OCI-LY1 (cell line): ENCODE measurements around the gene MROH2A.

Source experiments
- H2AFZ ChIP-seq: fragments of 200-600 bp; sonication (generic), shearing (Covaris generic); 2 replicates; pipeline ENCODE4 v1.6.0; 2014; ENCODE audit warnings: antibody characterized with exemption, mild to moderate bottlenecking, low read length
- H3F3A ChIP-seq: fragments of 200-600 bp; sonication (generic), shearing (Covaris generic); 2 replicates; pipeline ENCODE4 v1.6.0; 2014; ENCODE audit warnings: mild to moderate bottlenecking, antibody characterized with exemption, low read length, moderate library complexity; ENCODE audit not compliant: insufficient read depth
- H3K27ac ChIP-seq: fragments of 200-600 bp; sonication (generic); 2 replicates; pipeline ENCODE4 v1.5.1; 2014; ENCODE audit warnings: low read length, mixed run types, mild to moderate bottlenecking, low read depth; ENCODE audit not compliant: poor library complexity, severe bottlenecking
- H3K27me3 ChIP-seq: fragments of 200-600 bp; sonication (generic); 2 replicates; pipeline ENCODE4 v1.6.0; 2014; ENCODE audit warnings: antibody characterized with exemption, mild to moderate bottlenecking, low read length, moderate library complexity; ENCODE audit not compliant: insufficient read depth
- H3K36me3 ChIP-seq: fragments of 200-600 bp; sonication (generic); 2 replicates; pipeline ENCODE4 v1.6.1; 2014; ENCODE audit warnings: mild to moderate bottlenecking, antibody characterized with exemption, low read length, moderate library complexity, mixed read lengths; ENCODE audit not compliant: insufficient read depth
- H3K4me1 ChIP-seq: fragments of 200-600 bp; sonication (generic); 2 replicates; pipeline ENCODE4 v1.5.1; 2014; ENCODE audit warnings: mild to moderate bottlenecking, low read length, moderate library complexity; ENCODE audit not compliant: insufficient read depth, severe bottlenecking
- H3K4me2 ChIP-seq: fragments of 200-600 bp; sonication (generic), shearing (Covaris generic); 2 replicates; pipeline ENCODE4 v1.6.1; 2014; ENCODE audit warnings: low read length
- H3K4me3 ChIP-seq: fragments of 200-600 bp; sonication (generic); 2 replicates; pipeline ENCODE4 v1.5.1; 2014; ENCODE audit warnings: low read length, low read depth, mild to moderate bottlenecking, mixed read lengths; ENCODE audit not compliant: poor library complexity, severe bottlenecking
- H3K79me2 ChIP-seq: fragments of 200-600 bp; shearing (Covaris generic); 2 replicates; pipeline ENCODE4 v1.6.1; 2016; ENCODE audit warnings: mixed run types, low read length, mixed read lengths; ENCODE audit not compliant: insufficient read depth
- H3K9ac ChIP-seq: fragments of 200-600 bp; sonication (generic), shearing (Covaris generic); 2 replicates; pipeline ENCODE4 v1.6.1; 2014; ENCODE audit warnings: mild to moderate bottlenecking, low read length, mixed read lengths
- H3K9me2 ChIP-seq: fragments of 200-600 bp; sonication (generic), shearing (Covaris generic); 2 replicates; pipeline ENCODE4 v1.6.1; 2014; ENCODE audit warnings: low read depth, mild to moderate bottlenecking, low read length, mixed read lengths
- H3K9me3 ChIP-seq: fragments of 200-600 bp; shearing (Covaris generic); 2 replicates; pipeline ENCODE4 v1.6.1; 2014; ENCODE audit warnings: low read length, mixed read lengths
- H4K20me1 ChIP-seq: fragments of 200-600 bp; sonication (generic), shearing (Covaris generic); 2 replicates; pipeline ENCODE4 v1.6.0; 2016; ENCODE audit warnings: mild to moderate bottlenecking, low read length; ENCODE audit not compliant: insufficient read depth
- EZH2 ChIP-seq: fragments of 200-600 bp; sonication (generic), shearing (Covaris generic); IDR thresholded peaks from 2 replicates; pipeline ENCODE4 v1.8.0; 2017; ENCODE audit warnings: borderline replicate concordance, mixed run types, mild to moderate bottlenecking, antibody characterized with exemption, low read length, moderate library complexity, mixed read lengths
- TF ChIP-seq, protein P1 (sequence below): fragments of 200-600 bp; sonication (generic), shearing (Covaris generic); IDR thresholded peaks from 2 replicates; pipeline ENCODE4 v1.5.1; 2017; ENCODE audit warnings: mild to moderate bottlenecking, antibody characterized with exemption, low read length, moderate library complexity, mixed read lengths

MROH2A gene

DNA sequence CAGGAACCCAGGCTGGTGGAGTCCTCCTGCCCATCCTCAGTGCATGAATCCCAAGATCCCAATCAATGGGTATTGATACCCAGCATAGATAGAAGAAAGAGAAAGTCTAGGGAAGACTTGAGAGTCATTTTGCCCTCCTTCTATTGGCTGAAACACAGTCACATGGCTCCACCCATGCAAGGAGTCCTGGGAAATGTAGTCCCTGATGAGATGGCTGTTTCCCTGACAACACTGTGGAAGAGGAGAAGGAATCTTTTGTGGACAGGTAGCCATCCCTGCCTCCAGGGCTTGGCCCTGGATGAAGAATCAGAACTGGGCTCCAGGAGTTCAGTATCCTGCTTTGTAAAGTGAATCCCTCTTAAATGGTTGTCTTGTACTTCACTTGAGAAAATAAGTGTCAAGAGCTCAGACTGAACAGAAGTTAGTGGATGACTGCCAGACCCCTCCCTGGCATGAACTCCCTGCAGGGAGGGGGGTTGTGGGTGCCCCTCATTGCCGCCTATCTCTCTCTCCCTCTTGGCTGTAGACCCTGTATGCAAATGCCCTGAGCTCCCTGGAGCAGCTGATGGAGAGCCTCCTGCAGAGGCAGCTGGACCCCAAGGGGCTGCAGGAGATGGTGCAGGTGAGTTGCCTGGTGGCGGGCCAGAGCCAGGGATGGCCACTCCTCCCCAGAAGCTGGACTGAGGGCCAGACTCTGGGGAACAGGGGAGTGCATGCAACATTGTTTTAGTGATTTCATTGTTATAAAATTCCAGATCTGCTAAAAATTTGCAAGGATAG, 36.1 kb downstream of the MROH2A start:
- H2AFZ ChIP-seq = no peak overlapping the region
- no peaks in the 10 kb centered on the region for H3K27me3 ChIP-seq
- no peak overlapping the region for H3K4me2 ChIP-seq
- H3K4me3 ChIP-seq = no peak overlapping the region
- no peaks in the 10 kb centered on the region; the same call in 1 of the 2 replicates for H3K36me3 ChIP-seq
- no peaks in the 10 kb centered on the region for H3K9me3 ChIP-seq
- H3K27ac ChIP-seq = no peak overlapping the region
- no peaks in the 10 kb centered on the region for H4K20me1 ChIP-seq
- no peaks in the 10 kb centered on the region for H3K79me2 ChIP-seq
- H3F3A ChIP-seq = no peaks in the 10 kb centered on the region
- H3K9ac ChIP-seq = no peak overlapping the region
- H3K9me2 ChIP-seq = no peaks in the 10 kb centered on the region
- no peak for TF ChIP-seq EZH2
- TF ChIP-seq, protein P1, sequence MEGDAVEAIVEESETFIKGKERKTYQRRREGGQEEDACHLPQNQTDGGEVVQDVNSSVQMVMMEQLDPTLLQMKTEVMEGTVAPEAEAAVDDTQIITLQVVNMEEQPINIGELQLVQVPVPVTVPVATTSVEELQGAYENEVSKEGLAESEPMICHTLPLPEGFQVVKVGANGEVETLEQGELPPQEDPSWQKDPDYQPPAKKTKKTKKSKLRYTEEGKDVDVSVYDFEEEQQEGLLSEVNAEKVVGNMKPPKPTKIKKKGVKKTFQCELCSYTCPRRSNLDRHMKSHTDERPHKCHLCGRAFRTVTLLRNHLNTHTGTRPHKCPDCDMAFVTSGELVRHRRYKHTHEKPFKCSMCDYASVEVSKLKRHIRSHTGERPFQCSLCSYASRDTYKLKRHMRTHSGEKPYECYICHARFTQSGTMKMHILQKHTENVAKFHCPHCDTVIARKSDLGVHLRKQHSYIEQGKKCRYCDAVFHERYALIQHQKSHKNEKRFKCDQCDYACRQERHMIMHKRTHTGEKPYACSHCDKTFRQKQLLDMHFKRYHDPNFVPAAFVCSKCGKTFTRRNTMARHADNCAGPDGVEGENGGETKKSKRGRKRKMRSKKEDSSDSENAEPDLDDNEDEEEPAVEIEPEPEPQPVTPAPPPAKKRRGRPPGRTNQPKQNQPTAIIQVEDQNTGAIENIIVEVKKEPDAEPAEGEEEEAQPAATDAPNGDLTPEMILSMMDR = no peak
- no peaks in the 10 kb centered on the region for H3K4me1 ChIP-seq

DNA sequence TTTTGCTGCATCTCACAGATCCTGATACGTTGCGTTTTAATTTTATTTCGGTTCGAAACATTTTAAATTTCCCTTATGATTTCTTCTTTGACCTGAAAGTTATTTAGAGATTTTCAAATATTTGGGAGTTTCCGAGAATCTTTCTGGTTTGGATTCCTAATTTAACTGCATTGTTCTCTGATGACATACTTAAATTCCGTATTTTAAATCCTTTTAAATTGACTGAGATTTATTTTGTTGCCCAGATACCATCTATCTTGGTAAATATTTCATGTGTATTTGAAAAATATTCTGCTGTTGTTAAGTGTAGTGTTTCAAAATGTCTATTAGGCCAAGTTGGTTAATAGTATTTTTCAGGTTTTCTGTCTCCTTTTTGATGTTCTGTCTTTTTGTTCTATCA, 37.7 kb downstream of the MROH2A start:
- H3K79me2 ChIP-seq = no peaks in the 10 kb centered on the region
- H3K4me2 ChIP-seq = no peak overlapping the region
- no peak overlapping the region for H3K9ac ChIP-seq
- no peak overlapping the region for H3K27ac ChIP-seq
- H3K4me1 ChIP-seq = no peaks in the 10 kb centered on the region
- H2AFZ ChIP-seq = no peak overlapping the region
- no peaks in the 10 kb centered on the region for H3K36me3 ChIP-seq
- H3K9me3 ChIP-seq = no peaks in the 10 kb centered on the region
- H3K27me3 ChIP-seq = peaks cover 4% of the 10 kb centered on the region; the same call in 1 of the 2 replicates
- no peaks in the 10 kb centered on the region for H4K20me1 ChIP-seq
- no peaks in the 10 kb centered on the region for H3K9me2 ChIP-seq
- H3K4me3 ChIP-seq = no peak overlapping the region
- no peak for TF ChIP-seq EZH2
- TF ChIP-seq, protein P1 = no peak
- H3F3A ChIP-seq = no peaks in the 10 kb centered on the region

DNA sequence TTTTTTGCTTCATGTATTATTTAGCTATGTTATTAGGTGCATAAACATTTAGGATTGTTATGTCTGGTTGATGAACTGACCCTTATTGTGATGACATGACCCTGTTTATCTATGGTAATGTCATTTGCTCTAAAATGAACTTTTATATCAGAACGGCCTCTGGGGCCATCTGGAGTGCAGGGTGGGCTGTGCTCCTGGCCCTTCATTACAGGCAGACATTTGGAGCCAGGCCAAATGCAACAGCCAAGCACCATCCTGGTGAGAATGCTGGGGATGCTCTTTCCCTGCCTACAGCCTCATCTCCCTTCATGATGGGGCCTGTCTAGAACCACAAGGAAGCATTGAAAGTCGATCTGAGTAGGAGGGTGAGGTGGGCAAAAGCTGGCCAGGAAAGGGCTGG, 38.2 kb downstream of the MROH2A start:
- H3K9ac ChIP-seq = no peak overlapping the region
- H3K4me3 ChIP-seq = no peak overlapping the region
- no peaks in the 10 kb centered on the region for H3K9me2 ChIP-seq
- H3K4me1 ChIP-seq = no peaks in the 10 kb centered on the region
- H4K20me1 ChIP-seq = no peaks in the 10 kb centered on the region
- no peak overlapping the region for H3K27ac ChIP-seq
- H3K4me2 ChIP-seq = no peak overlapping the region
- H3K9me3 ChIP-seq = no peaks in the 10 kb centered on the region
- no peaks in the 10 kb centered on the region for H3F3A ChIP-seq
- no peaks in the 10 kb centered on the region for H3K36me3 ChIP-seq
- peaks cover 4% of the 10 kb centered on the region; the same call in 1 of the 2 replicates for H3K27me3 ChIP-seq
- no peaks in the 10 kb centered on the region for H3K79me2 ChIP-seq
- no peak for TF ChIP-seq EZH2
- TF ChIP-seq, protein P1 = no peak
- H2AFZ ChIP-seq = no peak overlapping the region
